GM23338 (cell line): Measurements from ENCODE around the gene HTT. TPM values are rescaled to one million over a fixed set of nuclear protein-coding genes. Genes with fewer than 3 reads are reported as not detected.

Experiments
- ATAC-seq: fragments of 200-7000 bp; cut with Tn5 transposase; 3 replicates; pipeline ENCODE4 v1.9.1; 2020
- DNase-seq: peaks from one replicate; pipeline ENCODE4 v3.0.0-alpha.2; 2015; ENCODE audit warnings: low spot score
- H2AFZ ChIP-seq: fragments of 200-600 bp; sonication (generic); 2 replicates; pipeline ENCODE4 v1.8.0; 2016; ENCODE audit warnings: antibody characterized with exemption, mild to moderate bottlenecking, moderate library complexity
- H3F3A ChIP-seq: fragments of 200-600 bp; sonication (generic); replicated peaks from 2 replicates; pipeline ENCODE4 v1.8.0; 2017; ENCODE audit warnings: antibody characterized with exemption, mixed run types, low read depth
- H3K27ac ChIP-seq: fragments of 200-600 bp; sonication (generic); 2 replicates; pipeline ENCODE4 v1.6.1; 2016; ENCODE audit warnings: low read depth
- H3K27me3 ChIP-seq: fragments of 200-600 bp; sonication (generic); 2 replicates; pipeline ENCODE4 v1.8.0; 2016; ENCODE audit warnings: mild to moderate bottlenecking, mixed run types, moderate library complexity; ENCODE audit not compliant: insufficient read depth
- H3K36me3 ChIP-seq: fragments of 200-600 bp; sonication (generic); 2 replicates; pipeline ENCODE4 v1.8.0; 2016; ENCODE audit warnings: mild to moderate bottlenecking; ENCODE audit not compliant: insufficient read depth
- H3K4me1 ChIP-seq: fragments of 200-600 bp; sonication (generic); 2 replicates; pipeline ENCODE4 v1.8.0; 2016; ENCODE audit warnings: mild to moderate bottlenecking, moderate library complexity; ENCODE audit not compliant: insufficient read depth
- H3K4me2 ChIP-seq: fragments of 200-600 bp; sonication (generic); 2 replicates; pipeline ENCODE4 v1.7.1; 2017; ENCODE audit warnings: mixed run types
- H3K4me3 ChIP-seq: fragments of 200-600 bp; sonication (generic); 2 replicates; pipeline ENCODE4 v1.6.1; 2016; ENCODE audit warnings: mixed run types
- H3K79me2 ChIP-seq: fragments of 200-600 bp; sonication (generic); replicated peaks from 2 replicates; pipeline ENCODE4 v1.8.0; 2017; ENCODE audit warnings: mild to moderate bottlenecking; ENCODE audit not compliant: insufficient read depth
- H3K9me2 ChIP-seq: fragments of 200-600 bp; sonication (generic); 2 replicates; pipeline ENCODE4 v1.8.0; 2017; ENCODE audit not compliant: insufficient read depth
- H4K20me1 ChIP-seq: fragments of 200-600 bp; sonication (generic); replicated peaks from 2 replicates; pipeline ENCODE4 v1.8.0; 2017; ENCODE audit warnings: mild to moderate bottlenecking; ENCODE audit not compliant: insufficient read depth
- H3K27ac Mint-ChIP-seq: 2 replicates; pipeline ENCODE4 v1.8.0; 2020; ENCODE audit warnings: inconsistent platforms, mild to moderate bottlenecking, moderate library complexity, mixed read lengths
- H3K27me3 Mint-ChIP-seq: 3 replicates; pipeline ENCODE4 v1.8.0; 2022; ENCODE audit warnings: low read depth, mild to moderate bottlenecking, moderate library complexity, mixed read lengths, inconsistent platforms; ENCODE audit not compliant: insufficient read depth, poor library complexity
- H3K36me3 Mint-ChIP-seq: 3 replicates; pipeline ENCODE4 v1.8.0; 2021; ENCODE audit warnings: low read depth, mild to moderate bottlenecking, inconsistent platforms, moderate library complexity, mixed read lengths
- H3K4me1 Mint-ChIP-seq: 3 replicates; pipeline ENCODE4 v1.8.0; 2020; ENCODE audit warnings: mild to moderate bottlenecking, inconsistent platforms, mixed read lengths
- H3K4me3 Mint-ChIP-seq: 3 replicates; pipeline ENCODE4 v1.8.0; 2021; ENCODE audit warnings: moderate library complexity, mild to moderate bottlenecking, inconsistent platforms, mixed read lengths
- H3K9me3 Mint-ChIP-seq: 3 replicates; pipeline ENCODE4 v1.8.0; 2020; ENCODE audit warnings: moderate library complexity, mild to moderate bottlenecking, inconsistent platforms, mixed read lengths
- CREB1 ChIP-seq: fragments of 250-450 bp; sonication (Bioruptor Pico); IDR thresholded peaks from 2 replicates; pipeline ENCODE4 v1.5.0; 2020; ENCODE audit warnings: low read depth, mild to moderate bottlenecking, moderate library complexity
- CTCF ChIP-seq, 2 experiments: fragments of 200-600 bp in 1 of 2; sonication (generic) in 1 of 2; conservative IDR thresholded peaks; 2 replicates each; pipeline versions ENCODE4 v1.5.1 to v1.6.1; 2016 to 2017; ENCODE audit warnings: antibody characterized with exemption in 2 of 2, low read depth in 2 of 2, mild to moderate bottlenecking in 2 of 2, moderate library complexity in 1 of 2
- EZH2 ChIP-seq: fragments of 200-600 bp; sonication (generic); IDR thresholded peaks from one replicate; pipeline ENCODE4 v1.8.0; 2017; ENCODE audit warnings: antibody characterized with exemption, mild to moderate bottlenecking, low read depth; ENCODE audit not compliant: unreplicated experiment
- EZH2phosphoT487 ChIP-seq: fragments of 200-600 bp; sonication (generic); IDR thresholded peaks from one replicate; pipeline ENCODE4 v1.8.1; 2018; ENCODE audit warnings: antibody characterized with exemption; ENCODE audit not compliant: unreplicated experiment
- JUNB ChIP-seq: IDR thresholded peaks from one replicate; pipeline ENCODE4 v1.6.1; 2016; ENCODE audit warnings: antibody characterized with exemption; ENCODE audit not compliant: unreplicated experiment
- NANOG ChIP-seq: IDR thresholded peaks from 2 replicates; pipeline ENCODE4 v1.6.1; 2016; ENCODE audit warnings: antibody characterized with exemption, borderline replicate concordance
- REST ChIP-seq: IDR thresholded peaks from one replicate; pipeline ENCODE4 v1.6.1; 2018; ENCODE audit warnings: antibody characterized with exemption; ENCODE audit not compliant: unreplicated experiment
- STAT1 ChIP-seq: IDR thresholded peaks from one replicate; pipeline ENCODE4 v1.6.1; 2016; ENCODE audit warnings: antibody characterized with exemption; ENCODE audit not compliant: unreplicated experiment
- ZNF114 ChIP-seq: fragments of 250-450 bp; sonication (Bioruptor Pico); IDR thresholded peaks from 2 replicates; pipeline ENCODE4 v1.5.0; 2020; ENCODE audit warnings: mild to moderate bottlenecking, moderate library complexity
- ZNF462 ChIP-seq: fragments of 250-450 bp; sonication (Bioruptor Pico); IDR thresholded peaks from 2 replicates; pipeline ENCODE4 v1.5.0; 2020; ENCODE audit warnings: mild to moderate bottlenecking, moderate library complexity
- polyA plus RNA-seq: library from polyadenylated mRNA; unstranded; fragments of >200 nt; fragmentation: Nextera tagmentation; extraction: Ambion mirVana; gene quantifications from 2 replicates; pipeline ENCODE4 v1.2.1, GENCODE V29; 2016
- total RNA-seq: library from RNA; depleted of rRNA; stranded (reverse); fragments of >200 nt; shearing (Covaris generic); gene quantifications from 2 replicates; pipeline ENCODE4 v1.2.3, GENCODE V29; 2014

HTT gene
- total and polyA plus RNA-seq, 2 experiments from 2014 or later = 26.6 to 67.7 TPM

- Mint-ChIP-seq H3K4me3 (no peak overlapping the region), H3K27me3 (no peaks in the 10 kb centered on the region), H3K36me3 (peaks cover 57% of the 10 kb centered on the region), H3K4me1 (no peaks in the 10 kb centered on the region), H3K9me3 (no peaks in the 10 kb centered on the region), H3K27ac (no peak overlapping the region)
- ATAC-seq (no peak), DNase-seq (no peak)
- no peaks in the 10 kb centered on the region for H3F3A ChIP-seq
- no peaks in the 10 kb centered on the region for H3K79me2 ChIP-seq
- H3K27ac ChIP-seq = no peak overlapping the region
- H3K9me2 ChIP-seq = no peaks in the 10 kb centered on the region
- H4K20me1 ChIP-seq = peaks cover 24% of the 10 kb centered on the region
- no peaks in the 10 kb centered on the region for H3K4me1 ChIP-seq
- peaks cover 50% of the 10 kb centered on the region for H3K36me3 ChIP-seq
- no peaks in the 10 kb centered on the region for H3K27me3 ChIP-seq
- no peak overlapping the region for H2AFZ ChIP-seq
- no peak overlapping the region for H3K4me3 ChIP-seq
- H3K4me2 ChIP-seq = no peak overlapping the region
- no peak for TF ChIP-seq ZNF114 (CRISPR knock-in tag)
- TF ChIP-seq CTCF (conservative IDR thresholded peaks at IDR 0.05; ENCODE audit: low read depth in 2 of 2) = peak in 1 of 2 experiments; percentile 17; a peak in 1 of 4 replicates
- TF ChIP-seq JUNB = no peak
- TF ChIP-seq EZH2phosphoT487 = no peak
- no peak for TF ChIP-seq CREB1 (CRISPR knock-in tag)
Measured at GRCh38 chr4:3136454-3136853, 62.0 kb downstream of the HTT start.

- Histone ChIP-seq H3K4me2 (no peak overlapping the region), H4K20me1 (peaks cover 21% of the 10 kb centered on the region), H3K27me3 (no peaks in the 10 kb centered on the region), H3K79me2 (no peaks in the 10 kb centered on the region), H3K4me3 (no peak overlapping the region), H3F3A (no peaks in the 10 kb centered on the region), H3K9me2 (no peaks in the 10 kb centered on the region), H3K36me3 (peaks cover 53% of the 10 kb centered on the region), H3K27ac (no peak overlapping the region), H2AFZ (no peak overlapping the region), H3K4me1 (no peaks in the 10 kb centered on the region)
- no peaks in the 10 kb centered on the region for H3K9me3 Mint-ChIP-seq
- H3K27ac Mint-ChIP-seq = no peak overlapping the region
- peaks cover 47% of the 10 kb centered on the region for H3K36me3 Mint-ChIP-seq
- no peak for DNase-seq
- no peaks in the 10 kb centered on the region for H3K27me3 Mint-ChIP-seq
- no peak overlapping the region for H3K4me3 Mint-ChIP-seq
- no peaks in the 10 kb centered on the region for H3K4me1 Mint-ChIP-seq
- ATAC-seq = no peak
- TF ChIP-seq EZH2phosphoT487 (no peak), ZNF462 (no peak), NANOG (no peak), EZH2 (no peak), STAT1 (no peak), REST (no peak)
Measured at GRCh38 chr4:3137908-3138307, 63.4 kb downstream of the HTT start.
